A204.1 (cell line): ENCODE data around the gene BNIP2.
"Not testable (repeated sequence)": the region's sequence is repeated elsewhere in the genome, so short reads cannot be mapped to it uniquely, and the experiment has no call there.

Experiments
- FAIRE-seq: peaks from 2 replicates; lab custom pipeline; 2012; peaks lifted over from hg19 to GRCh38; lab: Jason Lieb, UNC

Gene BNIP2

DNA sequence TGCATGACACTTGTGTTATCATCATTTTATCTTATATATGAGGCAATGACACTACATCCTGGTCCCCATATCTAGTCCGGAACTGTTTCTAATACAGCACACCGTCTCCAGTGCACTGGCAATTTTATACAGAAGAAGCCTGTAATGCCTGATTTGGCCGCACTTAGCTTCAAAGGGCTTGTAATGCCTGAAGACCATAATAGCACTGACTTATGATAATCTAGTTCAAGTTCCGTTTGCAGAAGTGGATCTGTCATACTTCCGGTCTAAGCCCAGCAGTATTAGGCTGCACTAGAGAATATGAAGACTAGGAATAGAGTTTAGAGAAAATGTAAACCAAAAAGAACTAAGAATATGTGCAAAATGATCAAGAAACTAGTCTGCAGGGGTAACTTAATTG is 1.3 kb downstream of the BNIP2 start:
- no peak for FAIRE-seq

DNA sequence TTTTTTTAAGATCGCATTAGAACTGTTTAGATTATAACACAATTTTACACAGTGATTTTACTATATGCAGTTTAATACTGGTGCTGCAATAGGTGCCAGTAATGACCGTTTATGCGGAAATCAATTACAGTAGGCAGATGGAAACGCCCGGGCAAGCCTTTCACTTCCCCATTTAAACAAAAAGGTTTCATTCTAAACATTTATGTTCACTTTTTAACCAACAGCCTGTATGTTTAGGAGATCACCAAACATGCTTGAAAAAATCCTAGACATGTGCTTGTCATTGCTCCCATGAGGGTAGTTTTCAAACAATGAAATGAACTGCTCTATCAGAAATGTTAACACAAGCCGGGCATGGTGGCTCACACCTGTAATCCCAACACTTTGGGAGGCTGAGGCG is 2.7 kb downstream of the BNIP2 start:
- FAIRE-seq: no peak

DNA sequence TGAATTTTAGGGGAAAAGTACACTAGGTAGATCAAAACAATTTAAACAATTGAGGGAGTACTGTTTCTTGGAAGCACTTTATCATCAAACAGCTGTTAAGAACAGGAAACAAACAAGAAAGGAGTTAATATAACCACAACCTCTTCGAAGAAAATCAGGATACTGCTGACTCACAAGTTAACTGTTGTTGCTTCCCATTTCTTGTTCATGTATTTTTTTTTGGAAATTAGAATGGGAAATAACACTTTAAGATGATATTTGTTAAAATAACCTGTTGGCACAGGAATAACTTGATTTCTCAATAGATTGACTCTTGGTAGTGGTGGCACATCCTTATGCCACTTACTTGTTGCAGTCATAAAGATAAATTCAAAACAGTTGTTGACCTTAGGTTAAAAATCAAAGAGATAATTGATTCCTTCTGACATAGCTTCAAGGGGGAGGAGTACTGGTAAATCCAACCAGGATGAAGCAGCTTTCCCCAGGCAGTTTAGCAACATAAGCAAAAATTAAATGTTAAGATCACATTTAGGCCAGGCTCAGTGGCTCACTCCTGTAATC is 3.3 kb downstream of the BNIP2 start:
- no peak for FAIRE-seq

DNA sequence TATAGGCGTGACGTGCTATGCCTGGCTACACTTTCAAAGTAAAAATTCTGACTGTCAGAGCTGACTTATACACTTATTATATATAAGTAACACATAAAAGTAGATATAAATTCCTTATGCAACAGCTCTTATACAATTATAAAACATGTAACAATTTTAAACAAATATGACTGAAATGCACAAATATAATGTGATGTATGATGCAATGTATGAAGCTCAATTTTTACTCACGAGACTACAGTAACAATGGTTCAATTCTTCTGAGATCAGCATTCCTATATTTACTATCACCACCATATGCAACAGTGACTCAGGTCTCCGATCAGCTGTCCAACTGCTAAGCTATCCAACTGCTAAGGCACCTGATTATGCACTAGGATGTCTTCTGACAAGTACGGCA is 8.2 kb downstream of the BNIP2 start:
- FAIRE-seq: no peak

DNA sequence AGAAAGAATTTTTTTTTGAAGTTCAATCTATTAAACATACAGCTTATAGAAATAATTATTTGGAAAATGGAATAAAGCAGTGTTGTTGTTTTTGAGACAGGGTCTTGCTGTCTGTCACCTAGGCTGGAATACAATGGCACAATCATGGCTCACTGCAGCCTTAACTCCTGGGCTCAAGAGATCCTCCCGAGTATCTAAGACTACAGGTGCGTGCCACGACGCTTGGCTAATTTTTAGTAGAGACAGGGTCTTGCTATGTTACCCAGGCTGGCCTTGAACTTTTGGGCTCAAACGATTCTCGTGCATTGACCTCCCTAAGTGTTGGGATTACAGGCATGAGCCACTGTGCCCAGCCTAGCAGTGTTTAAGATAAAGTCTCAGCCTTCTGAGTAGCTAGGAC is 8.8 kb downstream of the BNIP2 start:
- FAIRE-seq: no peak

DNA sequence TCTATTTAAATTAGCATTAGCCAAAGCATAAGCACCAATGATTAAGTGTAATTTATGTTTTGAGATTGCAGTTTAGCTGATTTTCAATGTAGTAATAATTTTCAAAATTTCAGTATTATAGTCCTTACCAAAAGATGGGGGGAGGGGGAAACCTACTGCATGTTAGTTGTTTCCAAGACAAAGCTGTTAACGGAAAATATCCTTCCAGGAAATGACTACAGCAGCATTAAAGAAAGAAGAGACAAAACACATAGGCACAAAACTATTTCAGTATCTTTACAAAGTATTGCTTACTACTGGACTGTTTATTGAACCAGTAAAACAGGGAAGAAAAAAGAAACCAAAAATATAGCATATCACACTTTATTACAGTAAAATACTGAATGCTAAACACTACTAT is 10.5 kb downstream of the BNIP2 start:
- no peak for FAIRE-seq

DNA sequence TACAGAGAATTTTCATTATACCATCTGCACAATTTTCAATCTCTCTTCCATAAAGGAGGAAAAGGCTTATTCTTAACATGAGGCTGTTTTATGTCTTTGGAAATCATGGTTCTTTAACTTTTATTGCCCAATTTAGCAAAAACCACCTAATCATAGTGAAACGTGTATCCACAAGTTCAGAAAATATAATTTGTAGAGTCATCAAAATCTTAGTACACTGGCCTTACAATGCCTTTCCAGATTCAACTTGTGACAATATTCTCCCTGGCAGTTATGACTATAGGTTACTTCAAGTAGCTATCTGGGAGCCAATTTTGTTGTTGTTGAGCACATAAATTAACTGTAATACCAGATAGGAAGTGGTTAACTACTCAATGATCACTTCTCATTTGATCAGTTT is 10.9 kb downstream of the BNIP2 start:
- no peak for FAIRE-seq

DNA sequence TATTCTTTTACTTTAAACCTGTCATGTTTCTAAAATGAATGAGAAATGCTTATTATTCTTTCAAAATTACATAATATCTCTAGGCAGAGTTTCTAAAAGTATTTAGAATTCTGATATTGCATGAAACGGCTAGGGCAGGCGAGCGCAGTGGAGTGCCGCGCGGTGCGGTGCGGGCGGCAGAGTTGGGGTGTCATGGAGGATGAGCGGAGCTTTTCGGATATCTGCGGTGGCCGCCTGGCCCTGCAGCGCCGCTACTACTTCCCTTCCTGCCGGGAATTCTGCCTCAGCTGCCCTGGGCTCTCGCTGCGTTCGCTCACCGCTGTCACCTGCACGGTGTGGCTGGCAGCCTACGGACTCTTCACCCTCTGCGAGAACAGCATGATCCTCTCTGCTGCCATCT is 12.6 kb downstream of the BNIP2 start:
- FAIRE-seq: no peak

DNA sequence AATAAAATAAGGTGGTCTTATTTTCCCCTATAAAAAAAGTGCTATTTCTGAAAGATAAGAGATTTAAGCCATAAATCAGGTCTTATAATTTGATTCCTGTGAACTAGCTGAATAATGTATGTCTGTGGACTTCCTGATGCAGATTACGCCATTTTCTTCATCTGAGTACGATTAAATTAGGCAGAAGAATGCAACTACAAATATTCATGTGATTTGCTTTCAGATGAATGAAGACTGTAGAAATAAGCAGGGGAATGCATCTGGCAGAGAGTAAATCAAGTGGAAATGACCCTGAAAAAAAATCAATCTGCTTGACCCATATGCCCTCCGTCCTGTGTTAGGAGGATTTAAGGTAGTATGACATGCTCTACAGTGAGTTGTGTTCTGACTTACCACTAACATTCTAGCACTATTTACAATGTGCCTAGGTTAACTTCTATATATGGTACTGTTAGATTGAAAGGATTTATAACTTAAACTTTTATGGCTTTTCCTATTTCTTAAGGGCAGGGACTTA is 14.7 kb downstream of the BNIP2 start:
- no peak for FAIRE-seq

DNA sequence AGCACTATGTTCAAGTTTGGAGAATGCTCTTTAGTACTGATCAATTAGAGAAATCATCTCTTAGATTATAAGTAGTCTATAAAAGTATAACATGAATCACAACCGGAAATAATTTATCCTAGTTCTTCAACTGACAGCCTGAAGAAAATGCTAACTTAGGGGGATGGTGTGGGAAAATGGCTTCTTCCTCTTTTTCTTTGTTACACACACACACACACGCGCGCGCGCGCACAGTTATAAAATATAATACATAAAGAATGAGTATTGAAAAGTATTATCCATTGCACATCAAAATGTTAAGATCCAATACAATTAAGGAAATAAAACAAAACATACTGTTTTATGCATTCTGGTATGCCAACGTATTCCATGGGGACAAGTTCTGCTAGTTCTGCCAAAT is 20.6 kb downstream of the BNIP2 start:
- no peak for FAIRE-seq

DNA sequence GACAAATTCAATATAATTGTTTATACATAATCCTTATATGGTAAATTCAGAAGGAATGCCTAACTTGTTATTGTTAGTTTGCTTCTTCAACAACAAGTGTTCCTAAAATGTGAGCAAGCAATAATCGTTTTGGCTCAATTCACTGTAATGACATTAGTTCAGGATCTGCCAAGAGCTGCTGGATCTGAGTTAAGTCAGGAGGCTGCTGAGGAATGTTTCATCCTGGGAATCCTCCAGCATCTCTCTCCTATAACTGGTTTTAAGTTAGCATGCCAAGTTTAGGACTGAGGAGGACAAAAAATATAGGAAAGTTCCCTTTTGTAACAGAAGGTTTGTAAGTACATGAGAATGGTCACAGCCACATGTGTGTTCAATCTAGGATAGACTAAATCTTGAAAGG is 26.9 kb downstream of the BNIP2 start:
- no peak for FAIRE-seq

DNA sequence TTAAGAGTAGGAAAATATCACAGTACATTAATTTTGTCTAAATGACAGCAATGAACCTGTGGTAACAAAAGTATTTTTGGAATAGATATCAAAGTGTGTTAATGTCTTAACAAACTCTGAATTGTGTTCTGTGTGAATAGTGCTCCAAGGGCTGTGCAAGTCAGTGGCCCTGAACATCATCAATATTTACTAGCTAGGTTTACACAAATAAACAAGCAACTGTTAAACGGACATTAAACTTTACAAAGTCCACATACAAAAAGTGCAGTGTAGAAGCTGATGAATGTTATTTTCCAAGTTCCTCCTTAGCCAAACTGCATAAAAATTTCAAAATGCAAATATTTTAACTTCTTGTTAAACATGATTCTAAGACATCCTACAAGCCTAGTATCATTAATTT is 29.8 kb downstream of the BNIP2 start:
- no peak for FAIRE-seq

DNA sequence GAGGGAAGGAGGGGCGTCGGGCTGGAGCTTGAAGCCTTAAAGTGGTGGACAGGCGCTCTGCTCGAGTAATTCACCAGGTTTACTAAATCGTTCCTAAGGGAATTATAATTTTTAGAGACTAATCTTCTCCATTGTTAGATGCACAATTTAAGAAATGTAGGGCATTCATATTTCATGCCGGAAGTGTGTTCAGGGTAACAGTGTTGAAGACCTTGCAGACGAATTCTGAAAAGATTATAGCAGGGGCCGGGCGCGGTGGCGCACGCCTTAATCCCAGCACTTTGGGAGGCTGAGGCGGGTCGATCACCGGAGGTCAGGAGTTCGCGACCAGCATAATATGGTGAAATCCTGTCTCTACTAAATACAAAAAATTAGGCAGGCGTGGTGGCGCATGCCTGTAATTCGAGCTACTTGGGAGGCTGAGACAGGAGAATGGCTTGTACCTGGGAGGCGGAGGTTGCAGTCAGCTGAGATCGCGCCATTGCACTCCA is 31.4 kb downstream of the BNIP2 start:
- no peak for FAIRE-seq

DNA sequence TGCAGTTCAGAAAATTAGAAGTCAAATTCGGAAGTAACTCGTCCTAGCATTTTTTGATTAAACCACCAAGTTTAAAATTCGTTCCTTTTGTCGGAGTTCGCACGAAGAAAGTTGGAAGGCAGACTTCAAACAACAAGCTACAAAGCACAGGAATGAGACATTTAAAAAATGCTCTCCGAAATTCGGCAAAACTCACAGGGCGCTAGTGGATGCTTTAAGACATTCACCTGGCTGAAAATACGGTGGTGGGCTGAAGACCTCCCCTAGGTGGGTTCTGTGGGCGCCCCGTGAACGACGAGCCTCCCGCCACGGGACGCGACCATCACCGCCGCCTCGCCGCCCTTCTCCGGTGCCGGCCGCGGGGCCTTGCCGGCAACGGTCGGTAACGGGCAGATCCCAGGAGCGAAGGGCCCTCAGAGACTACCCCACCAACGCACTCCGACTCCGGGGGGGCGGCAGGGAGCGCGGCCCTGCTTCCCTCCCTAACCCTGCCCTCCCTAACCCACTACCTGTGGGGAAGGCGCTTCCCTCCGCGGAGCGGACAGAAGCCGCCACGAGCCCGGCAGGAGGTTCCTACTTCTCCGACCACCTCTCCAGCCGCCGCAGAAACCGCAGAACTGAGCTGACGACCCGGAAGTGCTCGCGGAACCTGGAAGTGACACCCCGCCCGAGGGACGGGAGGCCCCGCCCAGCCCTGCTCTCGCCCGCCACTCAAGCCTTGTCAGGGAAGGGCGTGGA is 32.1 kb downstream of the BNIP2 start, which contains the start of gene GTF2A2:
TSS of gene GTF2A2 (minus strand) at position 619 of the 738 bp plus-strand sequence. CDS start 5,238 bp downstream, outside the sequence.
- peak; percentile 93 for FAIRE-seq

DNA sequence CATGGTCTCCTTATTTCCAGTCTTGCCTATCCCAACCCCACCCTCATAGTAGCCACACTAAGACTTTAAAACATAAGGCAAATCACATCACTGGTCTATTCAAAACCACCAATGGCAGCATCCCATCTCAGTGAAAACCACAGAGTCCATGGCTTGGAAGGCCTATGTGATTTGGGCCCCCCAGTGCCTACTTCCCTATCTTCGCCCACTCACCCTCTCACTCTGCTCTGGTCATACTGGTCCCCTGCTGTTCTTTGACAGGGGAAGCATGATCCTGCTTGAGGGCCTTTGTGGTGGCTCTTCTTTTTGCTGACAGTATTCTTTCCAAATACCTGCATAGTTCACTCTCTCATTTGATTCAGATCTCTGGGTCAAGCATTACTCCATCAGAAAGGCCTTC is 35.1 kb downstream of the BNIP2 start:
- no peak for FAIRE-seq

DNA sequence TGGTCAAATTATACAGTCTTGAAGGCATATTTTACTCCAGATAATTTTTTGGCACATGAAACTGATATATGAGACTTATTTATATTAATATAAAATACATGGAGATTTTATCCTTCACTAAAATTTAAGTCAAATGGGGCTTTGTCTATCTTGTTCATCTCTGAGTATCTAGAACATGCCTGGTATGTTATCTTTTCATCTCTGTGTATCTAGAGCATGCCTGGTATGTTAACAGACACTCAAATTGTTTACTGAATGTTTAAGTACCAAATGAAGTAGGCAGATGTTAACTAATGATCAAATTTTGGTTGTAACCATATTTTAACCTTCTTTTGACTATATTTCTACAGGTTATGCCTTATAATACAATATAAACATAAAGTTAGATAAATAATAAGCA is 39.5 kb downstream of the BNIP2 start:
- no peak for FAIRE-seq

DNA sequence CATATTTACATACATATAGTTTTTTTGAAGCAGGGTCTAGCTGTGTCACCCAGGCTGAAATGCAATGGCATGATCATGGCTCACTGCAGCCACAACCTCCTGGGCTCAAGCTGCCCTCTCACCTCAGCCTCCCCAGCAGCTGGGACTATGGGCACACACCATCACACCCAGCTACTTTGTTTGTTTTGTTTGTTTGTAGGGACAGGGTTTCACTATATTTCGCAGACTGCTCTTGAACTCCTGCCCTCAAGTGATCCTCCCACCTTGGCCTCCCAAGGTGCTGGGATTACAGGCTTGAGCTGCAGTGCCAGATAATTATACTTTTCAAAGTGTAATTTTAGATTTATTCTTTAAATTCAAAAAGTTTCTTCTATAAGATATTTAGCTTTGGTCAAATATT is 42.0 kb downstream of the BNIP2 start:
- FAIRE-seq: no peak

DNA sequence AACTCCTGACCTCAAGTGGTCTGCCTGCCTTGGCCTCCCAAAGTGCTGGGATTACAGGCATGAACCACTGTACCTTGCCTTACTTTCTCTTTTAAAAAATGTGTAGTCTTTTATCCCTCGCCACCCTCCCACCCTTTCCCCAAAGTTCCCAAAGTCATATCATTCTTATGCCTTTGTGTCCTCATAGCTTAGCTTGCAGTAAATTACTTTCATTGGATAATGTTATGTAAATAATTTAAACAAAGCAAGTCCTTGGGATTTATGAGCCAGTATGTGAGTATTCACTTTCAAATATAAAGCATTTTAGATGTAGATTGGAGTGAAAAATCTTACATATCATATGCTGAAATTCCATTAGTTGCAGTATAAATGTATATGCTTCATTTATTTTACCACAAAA is 42.8 kb downstream of the BNIP2 start:
- no peak for FAIRE-seq

DNA sequence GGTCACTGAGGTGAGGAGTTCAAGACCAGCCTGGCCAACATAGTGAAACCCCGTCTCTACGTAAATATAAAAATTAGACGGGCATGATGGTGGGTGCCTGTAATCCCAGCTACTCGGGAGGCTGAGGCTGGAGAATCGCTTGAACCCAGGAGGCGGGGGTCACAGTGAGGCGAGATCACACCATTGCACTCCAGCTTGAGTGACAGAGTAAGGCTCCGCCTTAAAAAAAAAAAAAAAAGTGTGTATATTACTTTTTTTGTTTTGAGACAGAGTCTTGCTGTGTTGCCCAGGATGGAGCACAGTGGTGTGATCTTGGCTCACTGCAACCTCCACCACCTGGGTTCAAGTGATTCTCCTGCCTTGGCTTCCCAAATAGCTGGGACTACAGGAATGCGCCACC is 43.3 kb downstream of the BNIP2 start:
- not testable (repeated sequence) for FAIRE-seq

DNA sequence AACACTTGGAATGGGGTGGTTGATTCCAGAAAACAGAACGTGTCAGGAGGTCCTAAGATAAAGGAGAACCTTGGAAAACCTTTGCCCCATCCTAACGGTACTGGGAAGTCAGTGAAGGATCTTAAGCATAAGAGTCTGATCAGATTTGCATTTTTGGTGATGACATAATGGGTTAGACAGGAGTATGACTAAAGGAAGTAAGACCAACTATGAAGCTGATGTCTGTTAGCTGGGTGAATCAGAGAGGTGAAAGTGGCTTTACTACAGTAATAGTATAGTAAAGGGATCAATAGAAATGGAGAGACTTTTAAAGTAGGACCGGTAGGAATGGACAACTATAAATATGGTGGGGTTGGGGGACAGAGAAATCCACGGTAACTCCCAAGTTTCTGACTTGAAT is 44.4 kb downstream of the BNIP2 start:
- no peak for FAIRE-seq

DNA sequence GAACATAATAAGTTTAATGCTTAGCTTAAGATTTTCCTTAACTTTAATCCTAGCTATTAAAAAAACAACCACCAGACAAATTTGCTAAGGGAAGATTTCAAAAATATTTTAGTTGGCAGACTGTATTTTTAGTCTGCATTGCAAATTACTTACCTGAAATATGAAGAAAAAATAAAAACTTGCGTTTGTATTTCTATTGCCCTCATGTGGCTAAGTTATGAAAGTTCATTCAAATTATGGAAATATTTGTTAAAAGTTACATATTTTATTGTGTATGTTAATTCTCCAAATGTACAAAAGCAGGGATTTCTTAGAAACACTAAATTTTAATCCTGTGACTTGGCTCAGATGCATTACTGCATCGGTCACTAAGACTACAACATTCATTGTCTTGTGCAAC is 46.8 kb downstream of the BNIP2 start:
- FAIRE-seq: peak; percentile 94

DNA sequence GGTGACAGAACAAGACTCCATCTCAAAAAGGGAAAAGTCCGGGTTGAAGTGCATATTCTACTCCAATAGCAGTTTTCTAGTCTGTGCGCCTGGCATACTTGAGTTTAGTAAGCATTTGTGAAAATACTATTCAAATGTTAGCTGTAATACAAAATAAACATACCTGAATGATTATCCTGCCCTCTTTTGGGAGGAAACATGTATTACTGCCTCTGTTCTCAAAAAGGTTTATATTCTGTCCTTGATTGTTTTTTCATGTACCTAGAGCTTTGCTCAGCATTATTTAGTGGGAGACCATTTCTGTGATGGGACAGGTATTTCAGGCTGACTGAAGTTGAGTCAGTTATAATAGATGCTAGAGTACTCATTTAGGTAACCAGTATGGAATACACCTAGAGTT is 51.6 kb downstream of the BNIP2 start:
- FAIRE-seq: not testable (repeated sequence)

DNA sequence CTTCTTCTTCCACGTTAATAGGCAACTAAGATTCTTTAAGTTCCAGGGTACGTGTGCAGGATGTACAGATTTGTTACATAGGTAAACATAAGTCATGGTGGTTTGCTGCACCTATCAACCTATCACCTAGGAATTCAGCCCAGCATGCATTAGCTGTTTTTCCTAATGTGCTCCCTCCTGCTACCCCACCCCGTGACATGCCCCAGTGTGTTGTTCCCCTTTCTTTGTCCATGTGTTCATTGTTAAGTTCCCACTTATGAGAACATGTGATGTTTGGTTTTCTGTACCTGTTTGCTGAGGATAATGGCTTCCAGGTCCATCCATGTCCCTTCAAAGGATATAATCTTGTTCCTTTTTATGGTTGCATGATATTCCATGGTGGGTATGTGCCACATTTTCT is 52.9 kb downstream of the BNIP2 start:
- no peak for FAIRE-seq

DNA sequence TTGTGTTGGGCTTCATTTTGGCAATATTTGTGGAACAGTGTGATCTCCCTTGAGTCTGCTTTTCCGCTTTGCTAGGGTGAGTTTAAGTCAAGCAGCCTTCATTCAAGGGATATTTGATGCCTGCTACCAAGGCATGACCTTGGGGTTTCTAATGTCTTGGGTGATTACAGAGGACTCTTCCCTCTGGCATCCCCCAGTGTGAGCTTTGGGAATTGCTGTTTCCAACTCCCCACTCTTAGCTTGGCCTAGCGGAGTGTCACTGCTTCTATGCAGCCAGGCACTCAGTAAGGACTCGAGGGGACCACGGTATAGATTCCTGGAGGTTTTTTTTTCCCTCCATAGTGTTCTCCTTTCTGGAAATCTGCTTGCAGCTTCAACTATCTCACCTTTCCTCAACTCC is 56.4 kb downstream of the BNIP2 start:
- FAIRE-seq: no peak
